ENCODE results near the gene SASH1. TPM values are rescaled to one million over a fixed set of nuclear protein-coding genes. Genes with fewer than 3 reads are reported as not detected.

The SASH1 gene
- total RNA-seq, 1 donor from 2014 or later: 75.7 TPM

GRCh38 chr6:148398678-148399077, 56.0 kb downstream of the SASH1 start:
- no peak for TF ChIP-seq CTCF (IDR thresholded peaks at IDR 0.05)
- peaks cover 19% of the 10 kb centered on the region for H3K36me3 Mint-ChIP-seq (ENCODE audit: unreplicated experiment)
- no peaks in the 10 kb centered on the region for H3K27me3 Mint-ChIP-seq (ENCODE audit: unreplicated experiment)
- no peak for DNase-seq (ENCODE audit: extremely low spot score, unreplicated experiment)
- H3K4me1 Mint-ChIP-seq (ENCODE audit: unreplicated experiment): peaks cover 15% of the 10 kb centered on the region
- no peak overlapping the region for H3K4me3 Mint-ChIP-seq (ENCODE audit: unreplicated experiment)
- peak overlapping the region; percentile 25 for H3K27ac Mint-ChIP-seq (ENCODE audit: unreplicated experiment)
- H3K9me3 Mint-ChIP-seq (ENCODE audit: unreplicated experiment): no peaks in the 10 kb centered on the region

- no peaks in the 10 kb centered on the region for H3K9me3 Mint-ChIP-seq (ENCODE audit: unreplicated experiment)
- peaks cover 13% of the 10 kb centered on the region for H3K36me3 Mint-ChIP-seq (ENCODE audit: unreplicated experiment)
- no peak overlapping the region for H3K4me3 Mint-ChIP-seq (ENCODE audit: unreplicated experiment)
- H3K4me1 Mint-ChIP-seq (ENCODE audit: unreplicated experiment): peaks cover 25% of the 10 kb centered on the region
- no peaks in the 10 kb centered on the region for H3K27me3 Mint-ChIP-seq (ENCODE audit: unreplicated experiment)
- TF ChIP-seq CTCF (IDR thresholded peaks at IDR 0.05): no peak
- H3K27ac Mint-ChIP-seq (ENCODE audit: unreplicated experiment): no peak overlapping the region
- DNase-seq (ENCODE audit: extremely low spot score, unreplicated experiment): no peak
Observed at GRCh38 chr6:148401571-148401970, 58.9 kb downstream of the SASH1 start.

GRCh38 chr6:148404456-148405054, 61.9 kb downstream of the SASH1 start:
- DNase-seq (ENCODE audit: extremely low spot score, unreplicated experiment): no peak
- H3K36me3 Mint-ChIP-seq (ENCODE audit: unreplicated experiment): peaks cover 9% of the 10 kb centered on the region
- H3K27ac Mint-ChIP-seq (ENCODE audit: unreplicated experiment): no peak overlapping the region
- no peak overlapping the region for H3K4me3 Mint-ChIP-seq (ENCODE audit: unreplicated experiment)
- H3K27me3 Mint-ChIP-seq (ENCODE audit: unreplicated experiment): no peaks in the 10 kb centered on the region
- TF ChIP-seq CTCF (IDR thresholded peaks at IDR 0.05): no peak
- peaks cover 27% of the 10 kb centered on the region for H3K4me1 Mint-ChIP-seq (ENCODE audit: unreplicated experiment)
- H3K9me3 Mint-ChIP-seq (ENCODE audit: unreplicated experiment): no peaks in the 10 kb centered on the region

GRCh38 chr6:148405894-148406293, 63.3 kb downstream of the SASH1 start:
- Mint-ChIP-seq H3K36me3 (ENCODE audit: unreplicated experiment) (peaks cover 6% of the 10 kb centered on the region), H3K9me3 (ENCODE audit: unreplicated experiment) (no peaks in the 10 kb centered on the region), H3K4me3 (ENCODE audit: unreplicated experiment) (no peak overlapping the region), H3K27me3 (ENCODE audit: unreplicated experiment) (no peaks in the 10 kb centered on the region), H3K27ac (ENCODE audit: unreplicated experiment) (peak overlapping the region; percentile 66), H3K4me1 (ENCODE audit: unreplicated experiment) (peaks cover 30% of the 10 kb centered on the region)
- TF ChIP-seq CTCF (IDR thresholded peaks at IDR 0.05): no peak
- no peak for DNase-seq (ENCODE audit: extremely low spot score, unreplicated experiment)

- Mint-ChIP-seq H3K4me3 (ENCODE audit: unreplicated experiment) (no peak overlapping the region), H3K36me3 (ENCODE audit: unreplicated experiment) (peaks cover 6% of the 10 kb centered on the region), H3K27ac (ENCODE audit: unreplicated experiment) (peak overlapping the region; percentile 81), H3K27me3 (ENCODE audit: unreplicated experiment) (no peaks in the 10 kb centered on the region), H3K9me3 (ENCODE audit: unreplicated experiment) (no peaks in the 10 kb centered on the region), H3K4me1 (ENCODE audit: unreplicated experiment) (peaks cover 30% of the 10 kb centered on the region)
- TF ChIP-seq CTCF (IDR thresholded peaks at IDR 0.05): no peak
- no peak for DNase-seq (ENCODE audit: extremely low spot score, unreplicated experiment)
Observed at GRCh38 chr6:148406579-148407371, 64.1 kb downstream of the SASH1 start.

All from osteocyte (in vitro differentiated cells).